C4-2B (cell line): ENCODE measurements around the gene COMMD7.

Experiments used
- H3K27ac ChIP-seq: fragments of 450-650 bp; 2 replicates; pipeline ENCODE4 v1.5.1; 2017
- ZFX ChIP-seq: fragments of 450-650 bp; IDR thresholded peaks from 2 replicates; pipeline ENCODE4 v1.6.1; 2017
- TF ChIP-seq, protein P1 (sequence below): fragments of 450-650 bp; conservative IDR thresholded peaks from 2 replicates; pipeline ENCODE4 v1.5.1; 2017; ENCODE audit warnings: mild to moderate bottlenecking

The COMMD7 gene

DNA sequence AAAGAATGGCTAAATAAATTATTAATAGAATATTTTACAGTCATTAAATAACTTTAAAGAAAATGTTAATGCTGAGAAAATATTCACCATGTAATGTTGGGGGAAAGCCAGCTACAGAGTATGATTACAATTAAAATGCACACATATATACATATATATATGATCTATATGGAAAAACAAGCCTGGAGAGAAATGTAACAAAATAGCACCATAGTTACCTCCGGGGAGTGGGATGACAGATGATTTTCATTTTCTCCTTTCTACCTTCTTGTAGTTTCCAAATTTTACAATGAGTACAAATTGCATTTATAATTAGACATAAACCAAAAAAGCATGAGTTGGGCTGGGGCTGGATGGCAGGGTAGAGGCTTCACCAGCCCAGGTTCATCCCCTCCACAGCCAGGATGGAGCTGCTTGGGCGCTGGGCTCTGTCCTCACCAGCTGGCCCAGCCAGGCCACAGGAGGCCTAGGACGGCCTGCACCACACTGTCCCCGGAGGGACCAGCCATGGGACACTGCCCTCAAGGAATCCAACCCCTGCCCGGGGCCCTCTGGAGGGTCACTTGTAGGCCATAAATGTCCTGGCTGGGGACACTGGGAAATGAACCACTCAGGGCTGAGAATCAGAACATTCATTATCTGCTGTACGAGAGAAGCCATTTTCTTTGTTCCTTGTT is 79.8 kb downstream of the COMMD7 start:
- no peak for TF ChIP-seq ZFX
- TF ChIP-seq, protein P1, sequence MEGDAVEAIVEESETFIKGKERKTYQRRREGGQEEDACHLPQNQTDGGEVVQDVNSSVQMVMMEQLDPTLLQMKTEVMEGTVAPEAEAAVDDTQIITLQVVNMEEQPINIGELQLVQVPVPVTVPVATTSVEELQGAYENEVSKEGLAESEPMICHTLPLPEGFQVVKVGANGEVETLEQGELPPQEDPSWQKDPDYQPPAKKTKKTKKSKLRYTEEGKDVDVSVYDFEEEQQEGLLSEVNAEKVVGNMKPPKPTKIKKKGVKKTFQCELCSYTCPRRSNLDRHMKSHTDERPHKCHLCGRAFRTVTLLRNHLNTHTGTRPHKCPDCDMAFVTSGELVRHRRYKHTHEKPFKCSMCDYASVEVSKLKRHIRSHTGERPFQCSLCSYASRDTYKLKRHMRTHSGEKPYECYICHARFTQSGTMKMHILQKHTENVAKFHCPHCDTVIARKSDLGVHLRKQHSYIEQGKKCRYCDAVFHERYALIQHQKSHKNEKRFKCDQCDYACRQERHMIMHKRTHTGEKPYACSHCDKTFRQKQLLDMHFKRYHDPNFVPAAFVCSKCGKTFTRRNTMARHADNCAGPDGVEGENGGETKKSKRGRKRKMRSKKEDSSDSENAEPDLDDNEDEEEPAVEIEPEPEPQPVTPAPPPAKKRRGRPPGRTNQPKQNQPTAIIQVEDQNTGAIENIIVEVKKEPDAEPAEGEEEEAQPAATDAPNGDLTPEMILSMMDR = no peak
- H3K27ac ChIP-seq = no peak overlapping the region

DNA sequence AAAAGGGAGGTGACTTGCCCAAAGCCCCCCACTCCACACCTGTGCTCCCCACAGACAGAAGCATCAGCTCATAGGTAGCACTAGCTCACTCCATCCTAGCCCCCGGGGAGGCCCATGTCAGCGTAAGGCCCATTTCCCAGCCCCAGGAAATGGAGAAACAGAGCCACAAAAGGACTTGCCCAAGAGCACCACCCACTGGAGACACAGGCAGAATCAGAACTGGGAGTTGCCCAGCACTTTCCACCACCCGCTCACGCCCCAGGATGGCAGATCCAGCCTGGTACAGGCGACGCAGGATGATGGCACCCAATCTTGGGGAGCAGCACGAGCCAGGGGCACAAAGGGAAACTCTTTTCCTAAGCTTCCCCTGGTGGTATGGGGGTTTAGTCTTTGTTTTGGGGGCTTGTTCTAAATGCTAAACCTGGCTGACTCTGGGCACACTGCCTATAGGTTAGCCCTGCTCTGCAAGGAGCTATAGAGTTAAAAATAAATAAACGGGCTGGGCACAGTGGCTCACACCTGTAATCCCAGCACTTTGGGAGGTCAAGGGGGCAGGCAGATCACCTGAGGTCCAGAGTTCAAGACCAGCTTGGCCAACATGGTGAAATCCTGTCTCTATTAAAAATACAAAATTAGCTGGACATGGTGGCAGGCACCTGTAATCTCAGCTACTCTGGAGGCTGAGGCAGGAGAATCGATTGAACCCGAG is 81.3 kb downstream of the COMMD7 start:
- H3K27ac ChIP-seq = no peak overlapping the region
- TF ChIP-seq ZFX = no peak
- TF ChIP-seq, protein P1 = no peak; the same call in 1 of the 2 replicates

DNA sequence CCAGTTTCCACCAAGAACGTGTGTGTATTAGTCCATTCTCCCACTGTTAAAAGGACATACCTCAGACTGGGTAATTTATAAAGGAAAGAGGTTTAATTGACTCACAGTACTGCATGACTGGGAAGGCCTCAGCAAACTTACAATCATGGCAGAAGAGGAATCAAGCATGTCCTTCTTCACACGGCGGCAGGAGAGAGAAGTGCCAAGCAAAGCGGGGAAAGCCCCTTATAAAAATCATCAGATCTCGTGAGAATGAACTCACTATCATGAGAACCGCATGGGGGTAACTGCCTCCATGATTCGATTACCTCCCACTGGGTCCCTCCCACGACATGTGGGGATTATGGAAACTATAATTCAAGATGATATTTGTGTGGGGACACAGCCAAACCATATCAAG is 82.6 kb downstream of the COMMD7 start:
- H3K27ac ChIP-seq = no peak overlapping the region
- TF ChIP-seq, protein P1 = no peak
- no peak for TF ChIP-seq ZFX

DNA sequence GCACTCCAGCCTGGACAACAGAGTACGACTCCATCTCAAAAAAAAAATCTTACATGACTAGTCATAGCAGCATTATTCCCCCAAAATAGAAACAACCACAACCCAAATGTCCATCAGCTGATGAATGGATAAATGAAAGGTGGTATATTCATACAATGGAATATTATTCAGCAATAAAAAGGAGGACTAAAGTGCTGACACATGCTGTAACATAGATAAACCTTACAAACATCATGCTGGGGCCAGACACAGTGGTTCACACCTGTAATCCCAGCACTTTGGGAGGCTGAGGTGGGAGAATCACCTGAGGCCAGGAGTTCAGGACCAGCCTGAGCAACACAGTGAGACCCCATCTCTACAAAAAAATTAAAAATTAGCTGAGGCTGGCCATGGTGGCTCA is 86.4 kb downstream of the COMMD7 start:
- H3K27ac ChIP-seq = no peak overlapping the region
- TF ChIP-seq ZFX = no peak
- TF ChIP-seq, protein P1 = no peak

DNA sequence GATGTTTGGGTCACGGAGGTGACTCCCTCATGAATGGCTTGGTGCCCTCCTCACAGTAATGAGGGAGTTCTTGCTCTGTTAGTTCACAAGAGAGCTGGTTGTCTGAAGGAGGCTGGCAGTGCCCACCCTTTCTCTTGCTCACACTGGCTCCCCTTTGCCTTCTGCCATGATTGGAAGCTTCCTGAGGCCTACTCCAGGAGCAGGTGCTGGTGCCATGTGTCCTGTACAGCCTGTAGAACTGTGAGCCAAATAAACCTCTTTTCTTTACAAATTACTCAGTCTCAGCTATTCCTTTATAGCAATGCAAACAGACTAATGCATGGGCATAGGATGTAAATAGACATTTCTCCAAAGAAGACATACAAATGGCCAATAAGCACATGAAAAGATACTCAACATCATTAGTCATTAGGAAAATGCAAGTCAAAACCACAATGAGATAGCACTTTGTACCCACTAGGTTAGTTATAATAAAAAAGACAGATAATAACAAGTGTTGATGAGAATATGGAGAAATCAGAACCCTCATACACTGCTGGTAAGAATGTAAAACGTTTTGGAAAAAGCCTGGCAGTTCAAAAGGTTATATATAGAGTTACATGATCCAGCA is 87.3 kb downstream of the COMMD7 start:
- no peak overlapping the region for H3K27ac ChIP-seq
- TF ChIP-seq, protein P1 = no peak
- no peak for TF ChIP-seq ZFX

DNA sequence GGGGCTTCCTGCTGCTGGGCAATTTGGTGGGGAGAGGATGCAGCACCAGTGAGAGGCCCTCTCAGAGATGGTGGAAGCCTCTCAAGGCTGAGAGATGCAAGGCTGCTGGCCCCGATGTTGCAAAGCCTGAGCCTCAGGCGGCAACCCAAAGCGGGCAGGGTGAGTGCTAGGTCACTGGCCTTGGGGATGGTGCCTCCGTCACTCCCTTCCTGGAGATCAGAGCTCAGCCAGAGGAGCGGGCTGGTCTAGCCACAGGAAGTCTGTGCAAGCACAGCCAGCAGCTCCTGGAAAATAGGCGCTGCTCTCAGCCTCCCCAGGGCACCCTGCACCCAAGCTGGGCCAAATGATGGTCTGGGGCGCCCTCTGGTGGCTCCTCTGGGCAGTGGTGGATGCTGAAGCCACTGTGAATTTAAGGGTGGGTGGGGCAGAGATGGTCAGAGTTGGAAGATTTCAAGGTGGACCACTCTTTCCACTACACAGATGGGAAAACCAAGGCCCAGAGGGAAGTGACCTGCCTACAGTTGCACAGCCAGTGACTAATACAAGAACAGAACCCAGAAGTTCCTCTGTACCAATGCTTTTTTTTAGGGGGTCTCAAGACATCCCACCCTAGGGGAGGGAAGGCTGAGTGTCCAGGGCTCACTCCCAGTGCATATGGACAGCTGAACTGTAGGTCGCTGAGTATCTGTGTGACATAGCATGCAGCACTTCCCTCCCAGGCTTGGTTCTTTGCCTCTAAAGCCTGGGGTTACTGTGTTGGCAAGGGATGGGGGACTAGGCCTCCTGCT is 90.3 kb downstream of the COMMD7 start:
- no peak for TF ChIP-seq ZFX
- TF ChIP-seq, protein P1 = peak; percentile 94

More for the DNA sequence above, 90.3 kb downstream of the COMMD7 start:
- H3K27ac ChIP-seq = no peak overlapping the region
